ENCODE measurements around the gene SLC44A4.

The SLC44A4 gene

DNA sequence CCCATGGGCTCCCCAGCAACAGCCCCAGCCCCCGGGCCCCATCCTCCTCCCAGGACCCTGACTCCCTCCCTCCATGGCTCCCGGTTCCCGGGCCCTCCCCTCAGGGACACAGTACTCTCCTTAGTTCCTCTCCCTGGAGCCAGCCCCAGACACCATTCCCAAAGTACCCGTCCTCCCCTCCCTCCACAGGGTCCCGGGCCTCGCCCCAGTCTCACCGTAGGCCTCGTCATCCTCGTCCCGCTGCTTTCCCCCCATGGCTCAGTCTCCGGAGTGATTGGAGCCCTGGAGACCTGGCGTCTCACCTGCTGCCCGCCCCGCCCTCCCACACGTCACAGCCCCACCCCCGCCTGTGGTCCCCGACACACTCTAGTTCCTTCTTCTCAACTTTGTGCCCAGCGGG lies at the start of gene SLC44A4:
SLC44A4 (minus strand) TSS at position 272 of the 400 bp plus-strand sequence; CDS start at position 255, 17 bp downstream.
- H3K4me1 ChIP-seq (ENCODE audit: control insufficient read depth, insufficient read depth, low read length), result no peaks in the 10 kb centered on the region
- no peaks in the 10 kb centered on the region for H3K9me3 ChIP-seq (ENCODE audit: control insufficient read depth, insufficient read depth, low read length)
- peaks cover 34% of the 10 kb centered on the region for H3K36me3 ChIP-seq (ENCODE audit: control insufficient read depth, insufficient read depth, low read length)
- DNase-seq (ENCODE audit: low read depth, low spot score), result no peak
- no peak within 1 kb of the TSS for H3K27ac ChIP-seq (ENCODE audit: low read length)
- H3K4me3 ChIP-seq (ENCODE audit: low read length), result no peak within 1 kb of the TSS
- H3K27me3 ChIP-seq (ENCODE audit: control insufficient read depth, insufficient read depth, low read length), result no peaks in the 10 kb centered on the region
- WGBS (ENCODE audit: insufficient coverage, insufficient read length), result no CpG with 5 or more reads among the region's 18 CpGs

DNA sequence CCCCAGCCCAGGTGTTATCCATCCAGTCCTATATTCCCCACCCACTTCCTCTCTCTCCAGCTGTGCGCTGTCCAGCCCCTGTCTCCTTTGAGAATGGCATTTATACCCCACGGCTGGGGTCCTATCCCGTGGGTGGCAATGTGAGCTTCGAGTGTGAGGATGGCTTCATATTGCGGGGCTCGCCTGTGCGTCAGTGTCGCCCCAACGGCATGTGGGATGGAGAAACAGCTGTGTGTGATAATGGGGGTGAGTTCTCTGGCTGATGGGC lies 49.8 kb upstream of the SLC44A4 start:
- Histone ChIP-seq H3K36me3 (ENCODE audit: control insufficient read depth, insufficient read depth, low read length) (no peaks in the 10 kb centered on the region), H3K9me3 (ENCODE audit: control insufficient read depth, insufficient read depth, low read length) (no peaks in the 10 kb centered on the region), H3K4me3 (ENCODE audit: low read length) (no peak overlapping the region), H3K27me3 (ENCODE audit: control insufficient read depth, insufficient read depth, low read length) (no peaks in the 10 kb centered on the region), H3K27ac (ENCODE audit: low read length) (no peak overlapping the region), H3K4me1 (ENCODE audit: control insufficient read depth, insufficient read depth, low read length) (no peaks in the 10 kb centered on the region)
- no peak for DNase-seq (ENCODE audit: low read depth, low spot score)
- no CpG with 5 or more reads among the region's 9 CpGs for WGBS (ENCODE audit: insufficient coverage, insufficient read length)

- Histone ChIP-seq H3K4me1 (ENCODE audit: control insufficient read depth, insufficient read depth, low read length) (no peaks in the 10 kb centered on the region), H3K9me3 (ENCODE audit: control insufficient read depth, insufficient read depth, low read length) (no peaks in the 10 kb centered on the region), H3K27me3 (ENCODE audit: control insufficient read depth, insufficient read depth, low read length) (no peaks in the 10 kb centered on the region), H3K4me3 (ENCODE audit: low read length) (no peak overlapping the region), H3K36me3 (ENCODE audit: control insufficient read depth, insufficient read depth, low read length) (no peaks in the 10 kb centered on the region), H3K27ac (ENCODE audit: low read length) (no peak overlapping the region)
- no CpG with 5 or more reads among the region's 11 CpGs for WGBS (ENCODE audit: insufficient coverage, insufficient read length)
- DNase-seq (ENCODE audit: low read depth, low spot score), result no peak
Measured at GRCh38 chr6:31927863-31928671, 49.3 kb upstream of the SLC44A4 start.

GRCh38 chr6:31927242-31927862 lies 48.6 kb upstream of the SLC44A4 start, which contains the start of gene C2:
C2 (plus strand) TSS chr6:31927717; CDS start chr6:31927753, 36 bp downstream.
- no peaks in the 10 kb centered on the region for H3K9me3 ChIP-seq (ENCODE audit: control insufficient read depth, insufficient read depth, low read length)
- WGBS (ENCODE audit: insufficient coverage, insufficient read length), result no CpG with 5 or more reads among the region's 11 CpGs
- no peak within 1 kb of the TSS for H3K4me3 ChIP-seq (ENCODE audit: low read length)
- H3K27me3 ChIP-seq (ENCODE audit: control insufficient read depth, insufficient read depth, low read length), result no peaks in the 10 kb centered on the region
- H3K36me3 ChIP-seq (ENCODE audit: control insufficient read depth, insufficient read depth, low read length), result no peaks in the 10 kb centered on the region
- no peak for DNase-seq (ENCODE audit: low read depth, low spot score)
- no peaks in the 10 kb centered on the region for H3K4me1 ChIP-seq (ENCODE audit: control insufficient read depth, insufficient read depth, low read length)
- H3K27ac ChIP-seq (ENCODE audit: low read length), result no peak within 1 kb of the TSS

- H3K27me3 ChIP-seq (ENCODE audit: control insufficient read depth, insufficient read depth, low read length), result no peaks in the 10 kb centered on the region
- no peaks in the 10 kb centered on the region for H3K36me3 ChIP-seq (ENCODE audit: control insufficient read depth, insufficient read depth, low read length)
- no peaks in the 10 kb centered on the region for H3K4me1 ChIP-seq (ENCODE audit: control insufficient read depth, insufficient read depth, low read length)
- no peak overlapping the region for H3K27ac ChIP-seq (ENCODE audit: low read length)
- no peak overlapping the region for H3K4me3 ChIP-seq (ENCODE audit: low read length)
- no peak for DNase-seq (ENCODE audit: low read depth, low spot score)
- no peaks in the 10 kb centered on the region for H3K9me3 ChIP-seq (ENCODE audit: control insufficient read depth, insufficient read depth, low read length)
- WGBS (ENCODE audit: insufficient coverage, insufficient read length), result no CpG with 5 or more reads among the region's 5 CpGs
Measured at GRCh38 chr6:31922942-31923341, 44.1 kb upstream of the SLC44A4 start.

- WGBS (ENCODE audit: insufficient coverage, insufficient read length), result no CpG with 5 or more reads among the region's 2 CpGs
- no peak overlapping the region for H3K4me3 ChIP-seq (ENCODE audit: low read length)
- no peaks in the 10 kb centered on the region for H3K36me3 ChIP-seq (ENCODE audit: control insufficient read depth, insufficient read depth, low read length)
- no peak overlapping the region for H3K27ac ChIP-seq (ENCODE audit: low read length)
- H3K4me1 ChIP-seq (ENCODE audit: control insufficient read depth, insufficient read depth, low read length), result no peaks in the 10 kb centered on the region
- no peak for DNase-seq (ENCODE audit: low read depth, low spot score)
- H3K9me3 ChIP-seq (ENCODE audit: control insufficient read depth, insufficient read depth, low read length), result no peaks in the 10 kb centered on the region
- H3K27me3 ChIP-seq (ENCODE audit: control insufficient read depth, insufficient read depth, low read length), result no peaks in the 10 kb centered on the region
Measured at GRCh38 chr6:31920811-31921210, 42.0 kb upstream of the SLC44A4 start.

GRCh38 chr6:31919624-31920303 lies 41.0 kb upstream of the SLC44A4 start:
- no CpG with 5 or more reads among the region's 6 CpGs for WGBS (ENCODE audit: insufficient coverage, insufficient read length)
- H3K9me3 ChIP-seq (ENCODE audit: control insufficient read depth, insufficient read depth, low read length), result no peaks in the 10 kb centered on the region
- no peak for DNase-seq (ENCODE audit: low read depth, low spot score)
- H3K4me1 ChIP-seq (ENCODE audit: control insufficient read depth, insufficient read depth, low read length), result no peaks in the 10 kb centered on the region
- H3K27me3 ChIP-seq (ENCODE audit: control insufficient read depth, insufficient read depth, low read length), result no peaks in the 10 kb centered on the region
- H3K4me3 ChIP-seq (ENCODE audit: low read length), result no peak overlapping the region
- no peak overlapping the region for H3K27ac ChIP-seq (ENCODE audit: low read length)
- H3K36me3 ChIP-seq (ENCODE audit: control insufficient read depth, insufficient read depth, low read length), result no peaks in the 10 kb centered on the region

- WGBS (ENCODE audit: insufficient coverage, insufficient read length), result no CpG with 5 or more reads among the region's 8 CpGs
- H3K36me3 ChIP-seq (ENCODE audit: control insufficient read depth, insufficient read depth, low read length), result no peaks in the 10 kb centered on the region
Measured at GRCh38 chr6:31918069-31918720, 39.4 kb upstream of the SLC44A4 start.

GRCh38 chr6:31915756-31916155 lies 37.0 kb upstream of the SLC44A4 start:
- WGBS (ENCODE audit: insufficient coverage, insufficient read length), result 100% methylated on average over 1 of the region's 6 CpGs
- H3K4me1 ChIP-seq (ENCODE audit: control insufficient read depth, insufficient read depth, low read length), result no peaks in the 10 kb centered on the region

More at GRCh38 chr6:31918069-31918720, 39.4 kb upstream of the SLC44A4 start:
- no peaks in the 10 kb centered on the region for H3K27me3 ChIP-seq (ENCODE audit: control insufficient read depth, insufficient read depth, low read length)
- H3K27ac ChIP-seq (ENCODE audit: low read length), result no peak overlapping the region
- H3K9me3 ChIP-seq (ENCODE audit: control insufficient read depth, insufficient read depth, low read length), result no peaks in the 10 kb centered on the region
- DNase-seq (ENCODE audit: low read depth, low spot score), result no peak
- no peak overlapping the region for H3K4me3 ChIP-seq (ENCODE audit: low read length)
- no peaks in the 10 kb centered on the region for H3K4me1 ChIP-seq (ENCODE audit: control insufficient read depth, insufficient read depth, low read length)

GRCh38 chr6:31915351-31915750 lies 36.6 kb upstream of the SLC44A4 start:
- Histone ChIP-seq H3K27ac (ENCODE audit: low read length) (no peak overlapping the region), H3K36me3 (ENCODE audit: control insufficient read depth, insufficient read depth, low read length) (no peaks in the 10 kb centered on the region), H3K4me1 (ENCODE audit: control insufficient read depth, insufficient read depth, low read length) (no peaks in the 10 kb centered on the region), H3K4me3 (ENCODE audit: low read length) (no peak overlapping the region), H3K9me3 (ENCODE audit: control insufficient read depth, insufficient read depth, low read length) (no peaks in the 10 kb centered on the region), H3K27me3 (ENCODE audit: control insufficient read depth, insufficient read depth, low read length) (no peaks in the 10 kb centered on the region)
- DNase-seq (ENCODE audit: low read depth, low spot score), result no peak

More at GRCh38 chr6:31915756-31916155, 37.0 kb upstream of the SLC44A4 start:
- H3K27me3 ChIP-seq (ENCODE audit: control insufficient read depth, insufficient read depth, low read length), result no peaks in the 10 kb centered on the region
- H3K4me3 ChIP-seq (ENCODE audit: low read length), result no peak overlapping the region
- H3K27ac ChIP-seq (ENCODE audit: low read length), result no peak overlapping the region
- DNase-seq (ENCODE audit: low read depth, low spot score), result no peak
- H3K9me3 ChIP-seq (ENCODE audit: control insufficient read depth, insufficient read depth, low read length), result no peaks in the 10 kb centered on the region
- no peaks in the 10 kb centered on the region for H3K36me3 ChIP-seq (ENCODE audit: control insufficient read depth, insufficient read depth, low read length)
